CD4-positive, CD25-positive, alpha-beta regulatory T cell (primary cell): ENCODE measurements around the gene CHST6. TPM values are rescaled to one million over a fixed set of nuclear protein-coding genes. Genes with fewer than 3 reads are reported as not detected.

Source experiments
- ATAC-seq, 2 donors: fragments of 150-1000 bp; cut with Tn5 transposase; one replicate each; pipeline ENCODE4 v1.10.0; 2021; ENCODE audit warnings: low read depth in 2 of 2, moderate number of reproducible peaks in 2 of 2, moderate library complexity in 1 of 2
- DNase-seq, 3 donors: peaks; one replicate each; pipeline versions ENCODE4 v3.0.0 to v3.0.0-alpha.2; 2012 to 2022; ENCODE audit warnings: mixed read lengths in 1 of 3
- H3K27ac ChIP-seq: one replicate; pipeline ENCODE4 v1.7.0; 2013; ENCODE audit warnings: mild to moderate bottlenecking, low read length; ENCODE audit not compliant: insufficient read depth, poor library complexity, severe bottlenecking
- H3K27me3 ChIP-seq: one replicate; pipeline ENCODE4 v1.7.0; 2013; ENCODE audit warnings: low read length; ENCODE audit not compliant: control insufficient read depth, insufficient read depth
- H3K36me3 ChIP-seq: one replicate; pipeline ENCODE4 v1.7.0; 2013; ENCODE audit warnings: mild to moderate bottlenecking, low read length, moderate library complexity; ENCODE audit not compliant: control insufficient read depth, insufficient read depth
- H3K4me1 ChIP-seq: 2 replicates; pipeline ENCODE4 v1.7.0; 2013; ENCODE audit warnings: mild to moderate bottlenecking, low read length; ENCODE audit not compliant: insufficient read depth, control insufficient read depth, poor library complexity, severe bottlenecking
- H3K4me3 ChIP-seq: one replicate; pipeline ENCODE4 v1.7.0; 2013; ENCODE audit warnings: low read depth, mild to moderate bottlenecking, low read length, moderate library complexity
- H3K9me3 ChIP-seq, 2 experiments: 1 replicate in 1 of 2; 2 replicates in 1 of 2; pipeline ENCODE4 v1.7.0; 2013; ENCODE audit warnings: low read length in 2 of 2, mild to moderate bottlenecking in 1 of 2, moderate library complexity in 1 of 2; ENCODE audit not compliant: control insufficient read depth in 2 of 2
- H3K27ac Mint-ChIP-seq, 3 donors: one replicate each; pipeline ENCODE4 v1.8.0; 2020 to 2022; ENCODE audit warnings: mild to moderate bottlenecking in 3 of 3, mixed read lengths in 3 of 3, moderate library complexity in 2 of 3
- H3K27me3 Mint-ChIP-seq: one replicate; pipeline ENCODE4 v1.8.0; 2022; ENCODE audit warnings: mild to moderate bottlenecking, mixed read lengths
- H3K36me3 Mint-ChIP-seq: one replicate; pipeline ENCODE4 v1.8.0; 2020; ENCODE audit warnings: mixed read lengths
- H3K4me1 Mint-ChIP-seq, 4 donors: one replicate each; pipeline ENCODE4 v1.8.0; 2020 to 2022; ENCODE audit warnings: mixed read lengths in 4 of 4, mild to moderate bottlenecking in 1 of 4
- H3K4me3 Mint-ChIP-seq, 4 donors: one replicate each; pipeline ENCODE4 v1.8.0; 2020 to 2022; ENCODE audit warnings: mild to moderate bottlenecking in 4 of 4, mixed read lengths in 4 of 4, moderate library complexity in 3 of 4
- H3K9me3 Mint-ChIP-seq, 7 donors: one replicate each; pipeline ENCODE4 v1.8.0; 2020 to 2022; ENCODE audit warnings: mixed read lengths in 7 of 7, mild to moderate bottlenecking in 3 of 7, moderate library complexity in 2 of 7
- polyA plus RNA-seq, 4 donors: library from polyadenylated mRNA; unstranded; fragments of 300-500 nt; fragmentation: Illumina TruSeq; gene quantifications; one replicate each; pipeline ENCODE4 v1.2.3, GENCODE V29; 2021
- total RNA-seq: library from RNA; stranded (reverse); gene quantifications from one replicate; pipeline ENCODE4 v1.2.3, GENCODE V29; 2022

Gene CHST6
- total and polyA plus RNA-seq, 5 donors from 2014 or later, result not detected

DNA sequence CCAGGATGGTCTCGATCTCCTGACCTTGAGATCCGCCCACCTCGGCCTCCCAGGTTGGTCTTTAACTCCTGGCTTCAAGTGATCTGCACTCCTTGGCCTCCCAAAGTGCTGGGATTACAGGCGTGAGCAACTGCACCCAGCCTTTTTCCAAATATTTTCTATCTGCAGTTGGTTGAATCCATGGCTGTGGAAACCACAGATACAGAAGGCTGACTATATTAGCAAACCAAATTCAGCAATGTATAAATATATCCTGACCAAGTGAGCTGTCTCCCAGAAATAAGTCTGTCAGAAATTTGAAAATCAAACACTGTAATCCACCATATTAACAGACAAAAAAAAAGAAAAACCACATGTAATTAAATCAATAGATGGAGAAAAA, 71.5 kb downstream of the CHST6 start:
- H3K4me1 ChIP-seq, result peaks cover 15% of the 10 kb centered on the region
- no peaks in the 10 kb centered on the region for H3K36me3 ChIP-seq
- no peak overlapping the region for H3K27ac ChIP-seq
- no peaks in the 10 kb centered on the region for H3K9me3 ChIP-seq
- ATAC-seq, result no peak
- H3K4me3 ChIP-seq, result no peak overlapping the region
- Mint-ChIP-seq H3K9me3 (no peaks in the 10 kb centered on the region), H3K36me3 (peaks cover 14% of the 10 kb centered on the region), H3K4me1 (peaks cover 23 to 53% (median 27%) of the 10 kb centered on the region in 4 donors), H3K27ac (no peak overlapping the region), H3K27me3 (no peaks in the 10 kb centered on the region), H3K4me3 (peak overlapping the region in 2 of 4 donors; percentile 51 to 52)
- no peak for DNase-seq
- no peaks in the 10 kb centered on the region for H3K27me3 ChIP-seq

Other genes with a start within 250 kb of the CHST6 start
- 0.44 TPM for gene BCAR1, start 243.8 kb downstream of the CHST6 start, total RNA-seq
- gene BCAR1, start 243.8 kb downstream of the CHST6 start, polyA plus RNA-seq, result under 1 TPM in 2 of 4 donors, not detected in 2; 0.27 to 0.38 TPM
- gene CFDP1, start 61.9 kb downstream of the CHST6 start, total RNA-seq, result 41.7 TPM
- gene CFDP1, start 61.9 kb downstream of the CHST6 start, polyA plus RNA-seq, result 10 to 100 TPM; 32.0 to 63.8 (median 37.2) TPM
- 45.1 TPM for gene TMEM170A, start 30.8 kb downstream of the CHST6 start, total RNA-seq
- 10 to 100 TPM; 34.8 to 41.0 (median 38.1) TPM for gene TMEM170A, start 30.8 kb downstream of the CHST6 start, polyA plus RNA-seq
- not detected for gene CHST5, start 40.7 kb upstream of the CHST6 start, total RNA-seq
- gene CHST5, start 40.7 kb upstream of the CHST6 start, polyA plus RNA-seq, result not detected
- 0.72 TPM for gene TMEM231, start 60.8 kb upstream of the CHST6 start, total RNA-seq
- 1 to 10 TPM in 2 of 4 donors, under 1 TPM in 2; 0.64 to 2.6 (median 1.3) TPM for gene TMEM231, start 60.8 kb upstream of the CHST6 start, polyA plus RNA-seq
- 81.3 TPM for gene GABARAPL2, start 70.9 kb upstream of the CHST6 start, total RNA-seq
- 100 to 1,000 TPM; 293 to 354 (median 316) TPM for gene GABARAPL2, start 70.9 kb upstream of the CHST6 start, polyA plus RNA-seq
- gene ADAT1, start 127.8 kb upstream of the CHST6 start, total RNA-seq, result 98.7 TPM
- gene ADAT1, start 127.8 kb upstream of the CHST6 start, polyA plus RNA-seq, result 10 to 100 TPM; 40.1 to 57.6 (median 52.0) TPM
- 130 TPM for gene KARS1, start 152.2 kb upstream of the CHST6 start, total RNA-seq
- gene KARS1, start 152.2 kb upstream of the CHST6 start, polyA plus RNA-seq, result 100 to 1,000 TPM; 186 to 237 (median 209) TPM
- 133 TPM for gene TERF2IP, start 152.3 kb upstream of the CHST6 start, total RNA-seq
- 100 to 1,000 TPM; 133 to 204 (median 162) TPM for gene TERF2IP, start 152.3 kb upstream of the CHST6 start, polyA plus RNA-seq
- not detected for gene CPHXL2, start 181.6 kb upstream of the CHST6 start, total RNA-seq
- gene CPHXL2, start 181.6 kb upstream of the CHST6 start, polyA plus RNA-seq, result not detected
- gene DUXB, start 206.0 kb upstream of the CHST6 start, total RNA-seq, result not detected
- gene DUXB, start 206.0 kb upstream of the CHST6 start, polyA plus RNA-seq, result not detected
- not detected for gene CPHXL, start 231.0 kb upstream of the CHST6 start, total RNA-seq
- not detected for gene CPHXL, start 231.0 kb upstream of the CHST6 start, polyA plus RNA-seq